GM18517 (cell line): ENCODE data around the gene FAM167B.
"Not testable (repeated sequence)": the region's sequence is repeated elsewhere in the genome, so short reads cannot be mapped to it uniquely, and the experiment has no call there.

ENCODE experiments used
- ATAC-seq: cut with Tn5 transposase; IDR thresholded peaks from one replicate; pipeline ENCODE4 v1.9.1; 2021; ENCODE audit warnings: mild to moderate bottlenecking, moderate library complexity; ENCODE audit not compliant: unreplicated experiment

The FAM167B gene

GRCh38 chr1:32257227-32257508, 10.1 kb downstream of the FAM167B start:
- ATAC-seq, result no peak

GRCh38 chr1:32263236-32263593, 16.2 kb downstream of the FAM167B start:
- ATAC-seq, result not testable (repeated sequence)

- no peak for ATAC-seq
Observed at GRCh38 chr1:32263744-32264143, 16.7 kb downstream of the FAM167B start.

GRCh38 chr1:32265846-32266245, 18.8 kb downstream of the FAM167B start:
- no peak for ATAC-seq

GRCh38 chr1:32266921-32267591, 20.0 kb downstream of the FAM167B start:
- no peak for ATAC-seq

GRCh38 chr1:32269744-32270143, 22.7 kb downstream of the FAM167B start:
- ATAC-seq, result no peak

GRCh38 chr1:32272557-32273390, 25.8 kb downstream of the FAM167B start:
- ATAC-seq, result no peak

GRCh38 chr1:32273391-32274208, 26.6 kb downstream of the FAM167B start:
- no peak for ATAC-seq

- no peak for ATAC-seq
Observed at GRCh38 chr1:32274646-32275340, 27.8 kb downstream of the FAM167B start.

- ATAC-seq, result no peak
Observed at GRCh38 chr1:32275424-32275823, 28.4 kb downstream of the FAM167B start.

GRCh38 chr1:32276032-32276782, 29.2 kb downstream of the FAM167B start:
- ATAC-seq, result no peak

- ATAC-seq, result not testable (repeated sequence)
Observed at GRCh38 chr1:32284777-32285176, 37.8 kb downstream of the FAM167B start.

GRCh38 chr1:32285658-32286057, 38.6 kb downstream of the FAM167B start:
- no peak for ATAC-seq

- ATAC-seq, result no peak
Observed at GRCh38 chr1:32286763-32287162, 39.7 kb downstream of the FAM167B start.

GRCh38 chr1:32289256-32289655, 42.2 kb downstream of the FAM167B start:
- ATAC-seq, result no peak

- no peak for ATAC-seq
Observed at GRCh38 chr1:32291145-32291707, 44.2 kb downstream of the FAM167B start.

- peak; percentile 89 for ATAC-seq
Observed at GRCh38 chr1:32291708-32292538, 44.9 kb downstream of the FAM167B start, which contains the start of gene HDAC1. HDAC1 (plus strand) TSS chr1:32292083; CDS start chr1:32292170, 87 bp downstream.

GRCh38 chr1:32298211-32298610, 51.2 kb downstream of the FAM167B start:
- not testable (repeated sequence) for ATAC-seq
